SU-DHL-6 (cell line): ENCODE measurements around the gene TRMT6.

Experiments used
- EZH2phosphoT487 ChIP-seq: fragments of 200-600 bp; sonication (generic), shearing (Covaris generic); conservative IDR thresholded peaks from 2 replicates; pipeline ENCODE4 v1.6.1; 2018; ENCODE audit warnings: mild to moderate bottlenecking, antibody characterized with exemption, low read length, moderate library complexity, mixed read lengths
- TF ChIP-seq, protein P1 (sequence below): fragments of 200-600 bp; sonication (generic); IDR thresholded peaks from one replicate; pipeline ENCODE4 v1.5.1; 2017; ENCODE audit warnings: antibody characterized with exemption, mild to moderate bottlenecking, low read length, moderate library complexity; ENCODE audit not compliant: insufficient read depth, poor library complexity, severe bottlenecking

- TF ChIP-seq, protein P1, sequence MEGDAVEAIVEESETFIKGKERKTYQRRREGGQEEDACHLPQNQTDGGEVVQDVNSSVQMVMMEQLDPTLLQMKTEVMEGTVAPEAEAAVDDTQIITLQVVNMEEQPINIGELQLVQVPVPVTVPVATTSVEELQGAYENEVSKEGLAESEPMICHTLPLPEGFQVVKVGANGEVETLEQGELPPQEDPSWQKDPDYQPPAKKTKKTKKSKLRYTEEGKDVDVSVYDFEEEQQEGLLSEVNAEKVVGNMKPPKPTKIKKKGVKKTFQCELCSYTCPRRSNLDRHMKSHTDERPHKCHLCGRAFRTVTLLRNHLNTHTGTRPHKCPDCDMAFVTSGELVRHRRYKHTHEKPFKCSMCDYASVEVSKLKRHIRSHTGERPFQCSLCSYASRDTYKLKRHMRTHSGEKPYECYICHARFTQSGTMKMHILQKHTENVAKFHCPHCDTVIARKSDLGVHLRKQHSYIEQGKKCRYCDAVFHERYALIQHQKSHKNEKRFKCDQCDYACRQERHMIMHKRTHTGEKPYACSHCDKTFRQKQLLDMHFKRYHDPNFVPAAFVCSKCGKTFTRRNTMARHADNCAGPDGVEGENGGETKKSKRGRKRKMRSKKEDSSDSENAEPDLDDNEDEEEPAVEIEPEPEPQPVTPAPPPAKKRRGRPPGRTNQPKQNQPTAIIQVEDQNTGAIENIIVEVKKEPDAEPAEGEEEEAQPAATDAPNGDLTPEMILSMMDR = no peak
- no peak for TF ChIP-seq EZH2phosphoT487
Measured at GRCh38 chr20:5974531-5974930, 24.2 kb upstream of the TRMT6 start.
